ENCODE data around the gene SCD5. TPM values are rescaled to one million over a fixed set of nuclear protein-coding genes. Genes with fewer than 3 reads are reported as not detected.

Gene SCD5
- total RNA-seq, 4 donors from 2014 or later, result 17.6 to 28.4 (median 22.9) TPM

- WGBS, result 53% methylated on average over 3 of the region's 3 CpGs
- H3K27me3 ChIP-seq, result no peaks in the 10 kb centered on the region
- no peak overlapping the region for H3K27ac ChIP-seq (replicated peaks in 1 of 4)
- DNase-seq (ENCODE audit: extremely low spot score), result no peak
- peaks cover 0 to 6% (median 0%) of the 10 kb centered on the region in 4 donors for H3K36me3 ChIP-seq
- H3K4me3 ChIP-seq, result no peak overlapping the region
- H3K4me1 ChIP-seq, result peaks cover 0 to 20% (median 8%) of the 10 kb centered on the region in 4 donors
- intact Hi-C loops (cut with DNase I), result no loop called here
- TF ChIP-seq POLR2AphosphoS5 (IDR thresholded peaks at IDR 0.05) (no peak), EP300 (IDR thresholded peaks at IDR 0.05) (no peak), CTCF (IDR thresholded peaks at IDR 0.05) (no peak), POLR2A (IDR thresholded peaks at IDR 0.05; ENCODE audit: low read depth) (no peak)
- H3K9me3 ChIP-seq, result no peaks in the 10 kb centered on the region
Measured at GRCh38 chr4:82774711-82775171, 23.9 kb downstream of the SCD5 start.

- no peak for DNase-seq (ENCODE audit: extremely low spot score)
- H3K27me3 ChIP-seq, result no peaks in the 10 kb centered on the region
- 86% methylated on average over 4 of the region's 4 CpGs for WGBS
- no peak overlapping the region for H3K27ac ChIP-seq (replicated peaks in 1 of 4)
- H3K4me3 ChIP-seq, result no peak overlapping the region
- peaks cover 0 to 20% (median 8%) of the 10 kb centered on the region in 4 donors for H3K4me1 ChIP-seq
- H3K9me3 ChIP-seq, result no peaks in the 10 kb centered on the region
- peaks cover 0 to 6% (median 0%) of the 10 kb centered on the region in 4 donors for H3K36me3 ChIP-seq
- TF ChIP-seq POLR2AphosphoS5 (IDR thresholded peaks at IDR 0.05) (no peak), EP300 (IDR thresholded peaks at IDR 0.05) (no peak), POLR2A (IDR thresholded peaks at IDR 0.05; ENCODE audit: low read depth) (no peak), CTCF (IDR thresholded peaks at IDR 0.05) (no peak)
- intact Hi-C loops (cut with DNase I), result no loop called here
Measured at GRCh38 chr4:82773057-82773456, 25.5 kb downstream of the SCD5 start.

- Histone ChIP-seq H3K27me3 (no peaks in the 10 kb centered on the region), H3K36me3 (peaks cover 0 to 5% (median 0%) of the 10 kb centered on the region in 4 donors), H3K27ac (replicated peaks in 1 of 4) (no peak overlapping the region), H3K9me3 (peaks cover 0 to 3% (median 1%) of the 10 kb centered on the region in 4 donors), H3K4me1 (peaks cover 0 to 11% (median 8%) of the 10 kb centered on the region in 4 donors), H3K4me3 (no peak overlapping the region)
- no peak for DNase-seq (ENCODE audit: extremely low spot score)
- intact Hi-C loops (cut with DNase I), result no loop called here
- 80% methylated on average over 3 of the region's 3 CpGs for WGBS
- TF ChIP-seq POLR2A (IDR thresholded peaks at IDR 0.05; ENCODE audit: low read depth) (no peak), EP300 (IDR thresholded peaks at IDR 0.05) (no peak), POLR2AphosphoS5 (IDR thresholded peaks at IDR 0.05) (no peak), CTCF (IDR thresholded peaks at IDR 0.05) (no peak)
Measured at GRCh38 chr4:82770607-82771006, 28.0 kb downstream of the SCD5 start.

GRCh38 chr4:82765134-82765533 is 33.5 kb downstream of the SCD5 start:
- Histone ChIP-seq H3K4me3 (no peak overlapping the region), H3K36me3 (no peaks in the 10 kb centered on the region), H3K27ac (replicated peaks in 1 of 4) (no peak overlapping the region), H3K9me3 (peaks cover 0 to 10% (median 4%) of the 10 kb centered on the region in 4 donors), H3K27me3 (no peaks in the 10 kb centered on the region), H3K4me1 (no peaks in the 10 kb centered on the region)
- TF ChIP-seq CTCF (IDR thresholded peaks at IDR 0.05) (no peak), POLR2AphosphoS5 (IDR thresholded peaks at IDR 0.05) (no peak), POLR2A (IDR thresholded peaks at IDR 0.05; ENCODE audit: low read depth) (no peak), EP300 (IDR thresholded peaks at IDR 0.05) (no peak)
- intact Hi-C loops (cut with DNase I), result no loop called here
- DNase-seq (ENCODE audit: extremely low spot score), result no peak

GRCh38 chr4:82761229-82761628 is 37.4 kb downstream of the SCD5 start:
- intact Hi-C loops (cut with DNase I), result no loop called here
- Histone ChIP-seq H3K27me3 (no peaks in the 10 kb centered on the region), H3K4me3 (no peak overlapping the region), H3K36me3 (no peaks in the 10 kb centered on the region), H3K4me1 (no peaks in the 10 kb centered on the region), H3K9me3 (peaks cover 0 to 10% (median 4%) of the 10 kb centered on the region in 4 donors), H3K27ac (replicated peaks in 1 of 4) (no peak overlapping the region)
- TF ChIP-seq POLR2A (IDR thresholded peaks at IDR 0.05; ENCODE audit: low read depth), result no peak
- DNase-seq (ENCODE audit: extremely low spot score), result no peak
- WGBS, result 73% methylated on average over 3 of the region's 3 CpGs

Data from esophagus muscularis mucosa (tissue), 4 donors.